Measurements from ENCODE around the gene SMAD5.

DNA sequence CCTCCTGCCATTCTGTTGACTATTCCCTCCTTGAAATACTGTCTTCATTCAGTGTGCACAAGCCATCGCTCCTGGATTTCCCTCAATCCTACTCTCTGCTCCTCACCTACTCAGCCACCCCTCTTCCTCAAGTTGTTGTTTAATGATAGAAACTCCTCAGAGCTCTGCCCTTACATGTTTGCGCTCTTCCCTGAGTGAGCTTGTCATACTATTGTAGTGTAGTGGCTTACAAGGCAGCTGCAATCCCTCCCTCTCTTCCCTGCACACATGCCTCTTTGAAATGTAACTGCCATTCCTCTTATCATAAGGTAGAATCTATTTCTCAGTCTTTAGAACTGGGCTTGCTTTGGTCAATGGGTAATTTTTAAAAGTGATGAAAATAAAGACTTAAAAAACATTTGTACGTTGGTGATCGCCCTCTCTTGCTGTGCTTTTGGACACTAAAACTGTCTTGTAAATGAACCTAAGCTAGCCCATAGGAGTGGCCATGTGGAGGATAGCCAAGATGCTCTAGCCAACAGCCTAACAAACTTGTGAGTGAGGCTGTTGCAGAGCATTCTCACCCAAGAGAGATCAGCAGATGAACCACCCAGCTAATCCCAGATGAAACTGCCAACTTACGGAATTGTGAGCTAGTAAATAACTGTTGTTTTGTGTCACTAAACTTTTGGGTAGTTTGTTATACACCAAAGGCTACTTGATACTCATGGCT lies 18.1 kb upstream of the SMAD5 start:
- TF ChIP-seq POLR2A (IDR thresholded peaks at IDR 0.05) (no peak), CTCF (IDR thresholded peaks at IDR 0.05) (no peak), POLR2AphosphoS5 (IDR thresholded peaks at IDR 0.05) (no peak)
